GM12873 (cell line): ENCODE results near the gene ID4.

ENCODE experiments used
- TF ChIP-seq, protein P1 (sequence below): IDR thresholded peaks from 2 replicates; pipeline ENCODE4 v1.5.1; 2012; ENCODE audit warnings: low read depth, mild to moderate bottlenecking, moderate library complexity, low read length, control low read depth; ENCODE audit not compliant: insufficient read depth; ENCODE audit errors: missing control alignments

Gene ID4

DNA sequence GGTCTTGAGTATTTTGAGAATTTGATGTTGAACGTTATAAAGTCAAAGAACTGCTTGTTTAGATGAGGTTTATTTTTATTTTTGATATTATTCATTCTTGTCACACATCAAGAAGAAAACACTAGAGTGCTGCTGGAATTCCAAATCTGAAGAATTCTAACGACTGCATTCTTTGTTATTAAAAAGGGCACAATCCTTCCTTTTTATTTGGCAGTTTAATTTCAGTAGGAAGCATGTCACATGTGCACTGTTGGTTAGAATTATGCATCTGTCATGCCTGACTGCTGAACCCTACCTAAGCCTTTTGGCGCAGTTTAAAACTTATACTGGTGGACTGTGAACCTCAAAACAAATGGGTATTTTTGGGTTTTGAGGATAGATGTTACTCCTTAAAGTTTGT is 4.0 kb downstream of the ID4 start:
- TF ChIP-seq, protein P1, sequence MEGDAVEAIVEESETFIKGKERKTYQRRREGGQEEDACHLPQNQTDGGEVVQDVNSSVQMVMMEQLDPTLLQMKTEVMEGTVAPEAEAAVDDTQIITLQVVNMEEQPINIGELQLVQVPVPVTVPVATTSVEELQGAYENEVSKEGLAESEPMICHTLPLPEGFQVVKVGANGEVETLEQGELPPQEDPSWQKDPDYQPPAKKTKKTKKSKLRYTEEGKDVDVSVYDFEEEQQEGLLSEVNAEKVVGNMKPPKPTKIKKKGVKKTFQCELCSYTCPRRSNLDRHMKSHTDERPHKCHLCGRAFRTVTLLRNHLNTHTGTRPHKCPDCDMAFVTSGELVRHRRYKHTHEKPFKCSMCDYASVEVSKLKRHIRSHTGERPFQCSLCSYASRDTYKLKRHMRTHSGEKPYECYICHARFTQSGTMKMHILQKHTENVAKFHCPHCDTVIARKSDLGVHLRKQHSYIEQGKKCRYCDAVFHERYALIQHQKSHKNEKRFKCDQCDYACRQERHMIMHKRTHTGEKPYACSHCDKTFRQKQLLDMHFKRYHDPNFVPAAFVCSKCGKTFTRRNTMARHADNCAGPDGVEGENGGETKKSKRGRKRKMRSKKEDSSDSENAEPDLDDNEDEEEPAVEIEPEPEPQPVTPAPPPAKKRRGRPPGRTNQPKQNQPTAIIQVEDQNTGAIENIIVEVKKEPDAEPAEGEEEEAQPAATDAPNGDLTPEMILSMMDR, result no peak

DNA sequence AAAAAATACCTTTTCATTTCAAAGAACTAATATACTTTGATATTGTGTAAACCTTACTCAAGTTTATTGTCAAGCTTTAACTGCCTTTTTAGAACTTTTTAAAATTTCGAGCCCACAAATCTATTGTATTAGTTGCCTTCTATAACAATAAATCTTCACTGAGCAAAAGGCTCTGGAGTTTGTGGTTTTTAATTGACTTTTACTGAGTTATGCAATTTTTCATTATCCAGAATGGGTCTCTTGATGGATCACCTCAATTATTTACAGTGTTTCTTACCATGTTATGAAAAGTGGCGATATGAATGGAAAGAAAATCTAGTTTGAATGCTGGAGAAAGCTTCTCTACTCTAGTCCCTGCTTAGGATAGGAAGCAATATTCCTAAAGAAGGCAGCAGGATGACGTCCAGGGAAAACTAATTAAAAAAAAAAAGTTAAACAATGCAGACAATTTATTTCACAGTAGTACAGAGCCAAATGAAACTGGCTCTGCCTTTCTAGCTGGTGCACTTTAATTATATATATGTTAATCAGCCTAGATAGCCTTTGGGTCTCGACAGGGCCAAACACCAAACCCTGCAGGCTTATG is 5.0 kb downstream of the ID4 start:
- TF ChIP-seq, protein P1, result no peak

DNA sequence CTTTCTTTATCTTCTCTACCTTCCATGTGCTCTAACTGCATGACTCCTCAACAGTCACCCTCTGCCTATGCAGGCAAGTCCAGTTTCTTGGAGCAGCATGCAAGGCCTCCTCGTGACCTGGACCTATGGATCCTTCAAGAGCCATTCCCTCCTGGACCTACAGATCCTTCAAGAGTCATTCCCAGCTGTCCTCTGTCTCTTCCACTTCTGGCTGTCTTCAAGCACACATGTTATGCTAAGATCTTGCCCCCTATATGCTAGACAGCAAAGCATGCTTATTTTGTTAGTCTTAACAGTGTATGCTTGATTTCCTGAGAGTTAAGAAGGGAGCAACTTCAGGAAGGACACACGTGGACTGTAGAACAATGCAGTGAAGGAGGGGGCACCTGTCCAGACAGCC is 7.5 kb downstream of the ID4 start:
- TF ChIP-seq, protein P1, result no peak

DNA sequence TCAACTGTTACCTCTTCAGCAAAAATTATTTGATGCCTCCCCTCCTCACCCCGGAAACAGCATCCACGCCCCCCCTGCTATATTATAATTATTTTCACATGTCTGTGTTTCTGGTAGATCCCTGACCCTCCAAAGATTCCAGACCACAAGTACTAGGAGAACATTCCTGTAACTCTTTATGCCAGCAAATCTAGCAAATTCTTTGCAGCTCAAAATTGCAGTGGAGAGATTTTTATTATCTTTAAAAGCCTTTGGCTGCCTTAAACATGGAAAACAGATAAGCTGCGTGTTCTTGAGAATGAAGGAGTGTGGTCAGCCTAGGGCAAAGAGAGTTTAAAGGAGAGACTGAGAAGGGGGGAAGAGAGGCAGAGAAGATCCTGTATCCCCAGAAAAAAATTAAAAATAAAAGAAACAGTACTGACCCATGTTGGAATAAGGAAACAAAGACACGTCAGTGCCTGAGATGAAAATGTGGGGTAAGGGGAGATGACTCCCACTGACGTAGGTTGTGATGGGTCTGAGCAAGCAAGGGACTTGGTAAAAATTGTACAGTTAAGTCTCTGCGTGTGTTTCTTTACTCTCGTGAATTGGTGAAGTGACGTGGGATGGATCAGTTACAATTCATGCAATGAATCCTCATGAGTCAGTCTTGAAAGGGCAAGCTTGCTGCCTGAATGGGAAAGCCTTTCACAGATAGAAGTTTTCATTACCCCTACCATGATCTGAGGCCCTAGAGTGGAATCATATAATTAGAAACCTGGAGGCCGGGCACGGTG is 8.3 kb downstream of the ID4 start:
- TF ChIP-seq, protein P1, result no peak

DNA sequence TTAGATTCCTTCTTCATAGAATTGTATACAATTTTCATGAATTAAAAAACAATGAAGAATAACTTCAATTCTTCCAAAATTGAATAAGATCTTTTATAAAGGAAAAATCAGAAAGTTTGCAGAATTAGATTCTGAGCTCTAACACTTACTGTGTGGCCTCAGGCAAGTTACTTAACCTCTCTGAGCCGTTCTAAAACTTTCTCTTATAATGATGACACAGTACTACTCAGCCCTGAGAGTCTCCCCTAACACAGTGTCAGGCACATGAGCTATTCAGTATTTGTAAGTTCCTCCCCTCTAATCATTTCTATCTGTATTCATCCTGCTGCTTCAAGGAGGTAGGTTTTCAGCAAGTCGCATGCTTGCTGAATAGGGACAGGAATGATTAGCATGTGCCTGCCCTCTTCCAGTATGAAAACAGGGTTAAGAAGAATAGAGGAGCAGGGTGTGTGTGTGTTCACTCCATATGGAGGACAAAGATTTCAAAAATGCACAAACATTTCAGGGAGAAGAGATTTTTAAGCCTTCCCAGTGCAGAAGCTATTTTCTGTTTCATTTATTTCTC is 11.4 kb downstream of the ID4 start:
- TF ChIP-seq, protein P1, result no peak

DNA sequence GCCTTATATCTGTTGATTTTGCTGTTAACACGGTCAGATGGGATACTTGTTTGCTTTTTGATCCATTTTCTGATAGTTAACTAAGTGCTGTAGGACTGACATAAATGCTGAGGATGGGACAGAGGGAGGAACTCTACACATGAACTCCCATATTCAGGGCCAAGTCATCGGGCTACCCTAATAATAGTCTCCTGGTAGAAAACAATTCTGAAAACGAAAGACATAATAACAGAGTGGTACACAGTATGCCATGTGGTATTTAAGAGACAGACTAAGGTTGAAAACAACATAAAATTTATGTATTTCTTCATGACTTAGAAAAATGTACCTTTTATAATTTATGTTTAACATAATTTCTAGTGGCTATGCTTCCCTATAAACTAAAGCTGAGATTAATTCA is 12.0 kb downstream of the ID4 start:
- TF ChIP-seq, protein P1, result no peak

DNA sequence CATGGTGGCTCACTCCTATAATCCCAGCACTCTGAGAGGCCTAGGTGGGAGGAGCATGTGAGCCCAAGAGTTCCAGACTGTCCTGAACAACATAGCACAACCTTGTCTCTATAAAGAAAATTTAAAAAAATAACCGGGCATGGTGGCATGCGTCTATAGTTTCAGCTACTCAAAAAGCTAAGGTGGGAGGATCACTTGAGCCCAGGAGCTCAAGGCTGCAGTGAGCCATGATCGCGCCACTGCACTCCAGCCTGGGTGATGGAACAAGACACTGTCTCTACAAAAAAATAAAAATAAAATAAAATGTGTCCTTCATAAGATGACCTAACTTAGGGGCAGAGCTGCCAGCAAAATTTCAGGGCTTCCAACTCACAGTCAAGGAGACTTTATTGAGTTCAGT is 12.6 kb downstream of the ID4 start:
- TF ChIP-seq, protein P1, result no peak
